ENCODE measurements around the gene COL15A1. TPM values are rescaled to one million over a fixed set of nuclear protein-coding genes. Genes with fewer than 3 reads are reported as not detected.

COL15A1 gene
- total and polyA plus RNA-seq, 2 of the 8 experiments (the other 6 are each of a cell fraction or from before 2014, with no cell fraction given) = 0.12 to 0.15 TPM

DNA sequence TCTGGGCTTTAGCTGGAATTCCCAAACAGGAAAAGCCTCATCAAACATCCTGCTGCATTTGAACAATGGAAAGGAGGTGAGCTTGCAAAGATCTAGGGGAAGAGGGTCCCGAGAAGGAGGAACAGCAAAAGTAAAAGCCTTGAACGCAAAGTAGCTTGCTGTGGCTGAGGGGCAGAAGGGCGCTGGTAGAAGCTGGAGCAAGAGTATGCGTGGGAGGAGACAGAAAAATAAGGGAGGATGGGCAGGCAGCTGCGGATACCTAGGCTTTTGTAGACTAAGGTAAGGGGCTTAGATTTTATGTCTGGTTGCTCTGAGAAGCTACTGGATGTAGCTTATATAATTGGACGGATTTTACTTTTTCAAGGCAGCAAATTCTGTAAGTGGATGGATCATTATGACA is 139.3 kb downstream of the COL15A1 start:
- H2BK120ac ChIP-seq (replicated peaks; ENCODE audit: low read depth, low read length) = no peak overlapping the region
- CTCF ChIA-PET (ENCODE audit: partially characterized antibody) = interaction anchor here (0.8 kb wide), 1 partner anchor 64 kb away, joined by 3 read pairs; no protein-coding TSS in a partner anchor

More for the DNA sequence above, 139.3 kb downstream of the COL15A1 start:
- no peak overlapping the region for H3K56ac ChIP-seq (replicated peaks; ENCODE audit: insufficient read length, low read depth, low read length)
- TF ChIP-seq CTBP2 (IDR thresholded peaks at IDR 0.05; ENCODE audit: borderline replicate concordance, insufficient read depth, insufficient read length, low read length) = no peak
- TF ChIP-seq NANOG (IDR thresholded peaks at IDR 0.05; ENCODE audit: insufficient read depth, low read depth, low read length, poor library complexity, severe bottlenecking) = no peak
- TF ChIP-seq KDM1A (IDR thresholded peaks at IDR 0.05; ENCODE audit: borderline replicate concordance, low read length) = no peak
- H4K5ac ChIP-seq (ENCODE audit: insufficient read length, low read depth, low read length) = no peak overlapping the region
- H2BK12ac ChIP-seq (ENCODE audit: low read depth, low read length) = no peak overlapping the region
- H2BK15ac ChIP-seq (ENCODE audit: low read length) = no peak overlapping the region
- H3K4ac ChIP-seq (replicated peaks; ENCODE audit: insufficient read length, low read depth, low read length) = no peak overlapping the region
- no peak overlapping the region for H2BK20ac ChIP-seq (ENCODE audit: low read length)
- no peak overlapping the region for H4K8ac ChIP-seq (ENCODE audit: extremely low read depth, insufficient read depth, low read length)
- H2AFZ ChIP-seq (ENCODE audit: low read length) = no peak overlapping the region
- no peak overlapping the region for H3K23ac ChIP-seq (ENCODE audit: insufficient read length)
- H4K91ac ChIP-seq (replicated peaks; ENCODE audit: insufficient read length, low read length) = no peak overlapping the region
- no peak overlapping the region for H3K14ac ChIP-seq (ENCODE audit: insufficient read length)
- H2BK5ac ChIP-seq (ENCODE audit: low read depth, low read length) = no peak overlapping the region
- no peak overlapping the region for H3K9ac ChIP-seq (replicated peaks in 1 of 4; ENCODE audit: extremely low read depth in 1 of 4, low read depth in 3 of 4, low read length in 3 of 4)
- no peak for DNase-seq (ENCODE audit: low read depth in 1 of 2, low spot score in 2 of 2)
- H3K18ac ChIP-seq (ENCODE audit: extremely low read depth, low read length) = no peak overlapping the region
- WGBS, 2 experiments (ENCODE audit: extremely low coverage in 1 of 2, insufficient coverage in 1 of 2, insufficient read length in 1 of 2, insufficient replicate concordance in 2 of 2, low coverage in 1 of 2, low lambda C conversion rate in 2 of 2, missing lambda C conversion rate in 1 of 2) = 76% methylated on average over 6 of the region's 6 CpGs; no CpG with 5 or more reads in 1 of the 2 experiments
- H3K9me3 ChIP-seq (ENCODE audit: insufficient read depth in 2 of 2, low read depth in 1 of 2, low read length in 1 of 2) = no peaks in the 10 kb centered on the region; a peak in 1 of 4 replicates
- H4K20me1 ChIP-seq (replicated peaks in 1 of 2; ENCODE audit: control insufficient read depth in 1 of 2, insufficient read depth in 2 of 2, low read length in 2 of 2) = no peaks in the 10 kb centered on the region
- no peak overlapping the region for H3K27ac ChIP-seq (ENCODE audit: low read depth, low read length)
- no peaks in the 10 kb centered on the region for H3K36me3 ChIP-seq (ENCODE audit: control insufficient read depth in 2 of 4, insufficient read depth in 4 of 4, low read length in 3 of 4)
- H2AK5ac ChIP-seq (ENCODE audit: low read depth, low read length) = no peak overlapping the region
- H3K4me1 ChIP-seq (replicated peaks in 1 of 4; ENCODE audit: control insufficient read depth in 3 of 4, insufficient read depth in 4 of 4, low read length in 3 of 4) = 0 out of 7 replicates have a peak, but pooled peaks cover 0 to 2% (median 0%) of the 10 kb centered on the region in 4 experiments
- H3K4me2 ChIP-seq (ENCODE audit: insufficient read depth in 1 of 2, low read depth in 2 of 2, low read length in 2 of 2) = no peak overlapping the region
- no peak overlapping the region for H3K4me3 ChIP-seq (ENCODE audit: extremely low read depth in 1 of 4, insufficient read depth in 2 of 4, low read depth in 3 of 4, low read length in 4 of 4)
- no peaks in the 10 kb centered on the region for H3K79me2 ChIP-seq (ENCODE audit: control insufficient read depth in 1 of 2, insufficient read depth in 2 of 2, low read length in 2 of 2)
- FAIRE-seq = no peak
- POLR2A ChIA-PET (ENCODE audit: partially characterized antibody) = interaction anchor here (0.8 to 1.3 kb wide), 2 partner anchors 9 to 23 kb away, joined by 4 read pairs; no protein-coding TSS in a partner anchor
- H3K23me2 ChIP-seq (ENCODE audit: low read depth, low read length) = no peaks in the 10 kb centered on the region
- no peaks in the 10 kb centered on the region for H3K79me1 ChIP-seq (ENCODE audit: low read depth, low read length)
- H3K27me3 ChIP-seq (replicated peaks in 1 of 4; ENCODE audit: control insufficient read depth in 3 of 4, extremely low read depth in 1 of 4, insufficient read depth in 3 of 4, low read length in 3 of 4) = peaks cover 0 to 1% (median 0%) of the 10 kb centered on the region in 4 experiments; a peak in 1 of 7 replicates

Data from H1 (cell line).